SK-N-SH (cell line): ENCODE results near the gene SERPINB2. TPM values are rescaled to one million over a fixed set of nuclear protein-coding genes. Genes with fewer than 3 reads are reported as not detected.

Experiments
- CTCF ChIA-PET: fragments of 300-600, 350-600 bp; formaldehyde crosslinking; extraction: SDS; loops from one replicate; lab custom pipeline; 2021; lab: Yijun Ruan, JAX
- POLR2A ChIA-PET: fragments of 350-600 bp; sonication (Branson Sonifier 250); formaldehyde crosslinking; extraction: SDS; loops from one replicate; lab custom pipeline; 2020; ENCODE audit warnings: antibody characterized with exemption, inconsistent platforms; lab: Yijun Ruan, JAX
- DNase-seq: peaks from one replicate; pipeline ENCODE4 v3.0.0; 2012
- H2AFZ ChIP-seq: fragments of 200-600 bp; sonication (generic); 2 replicates; pipeline ENCODE4 v1.8.1; 2016; ENCODE audit warnings: antibody characterized with exemption, mild to moderate bottlenecking, low read depth
- H3F3A ChIP-seq: fragments of 200-600 bp; sonication (generic); replicated peaks from 2 replicates; pipeline ENCODE3; 2016; ENCODE audit warnings: antibody characterized with exemption, mild to moderate bottlenecking; ENCODE audit not compliant: insufficient read depth
- H3K27ac ChIP-seq, 2 experiments: fragments of 200-500 bp in 1 of 2; fragments of 200-600 bp in 1 of 2; sonication (Bioruptor generic) in 1 of 2; sonication (generic), shearing (Covaris generic) in 1 of 2; 2 replicates each; pipeline versions ENCODE4 v1.5.1 to v1.6.1; 2014 to 2016; ENCODE audit warnings: low read depth in 2 of 2, inconsistent platforms in 1 of 2, low read length in 1 of 2, mild to moderate bottlenecking in 1 of 2, mixed read lengths in 1 of 2
- H3K27me3 ChIP-seq: fragments of 200-600 bp; sonication (generic), shearing (Covaris generic); 2 replicates; pipeline ENCODE4 v1.6.1; 2016; ENCODE audit warnings: mixed run types; ENCODE audit not compliant: insufficient read depth
- H3K36me3 ChIP-seq, 2 experiments: fragments of 200-500 bp in 1 of 2; fragments of 200-600 bp in 1 of 2; sonication (Bioruptor generic) in 1 of 2; sonication (generic) in 1 of 2; replicated peaks in 1 of 2; 2 replicates each; pipeline versions ENCODE3 to v1.5.1; 2014 to 2016; ENCODE audit warnings: low read length in 1 of 2, mild to moderate bottlenecking in 1 of 2; ENCODE audit not compliant: insufficient read depth in 2 of 2, control insufficient read depth in 1 of 2
- H3K4me1 ChIP-seq, 2 experiments: fragments of 200-500 bp in 1 of 2; fragments of 200-600 bp in 1 of 2; sonication (Bioruptor generic) in 1 of 2; sonication (generic), shearing (Covaris generic) in 1 of 2; 2 replicates each; pipeline versions ENCODE4 v1.5.1 to v1.6.1; 2014 to 2016; ENCODE audit warnings: low read depth in 1 of 2, low read length in 1 of 2, mixed run types in 1 of 2; ENCODE audit not compliant: insufficient read depth in 2 of 2, control insufficient read depth in 1 of 2
- H3K4me2 ChIP-seq: fragments of 200-600 bp; sonication (generic), shearing (Covaris generic); 2 replicates; pipeline ENCODE4 v1.6.1; 2017; ENCODE audit warnings: mixed run types
- H3K4me3 ChIP-seq, 2 experiments: fragments of 200-500 bp in 1 of 2; fragments of 200-600 bp in 1 of 2; sonication (Bioruptor generic) in 1 of 2; sonication (generic), shearing (Covaris generic) in 1 of 2; 2 replicates each; pipeline versions ENCODE4 v1.5.1 to v1.8.1; 2014 to 2016; ENCODE audit warnings: low read depth in 2 of 2, inconsistent platforms in 1 of 2, low read length in 1 of 2, mild to moderate bottlenecking in 1 of 2, mixed read lengths in 1 of 2, moderate library complexity in 1 of 2
- H3K79me2 ChIP-seq: fragments of 200-600 bp; sonication (generic); 2 replicates; pipeline ENCODE4 v1.8.1; 2017; ENCODE audit warnings: mild to moderate bottlenecking; ENCODE audit not compliant: insufficient read depth
- H3K9ac ChIP-seq: fragments of 200-600 bp; sonication (generic); 2 replicates; pipeline ENCODE4 v1.6.1; 2017; ENCODE audit warnings: mixed run types
- H3K9me2 ChIP-seq: fragments of 200-600 bp; sonication (generic); 2 replicates; pipeline ENCODE4 v1.6.1; 2017; ENCODE audit warnings: mixed run types
- H3K9me3 ChIP-seq: fragments of 200-600 bp; sonication (generic); 2 replicates; pipeline ENCODE4 v1.6.1; 2017; ENCODE audit warnings: mixed run types, mild to moderate bottlenecking, moderate library complexity
- H4K20me1 ChIP-seq: fragments of 200-600 bp; sonication (generic); 2 replicates; pipeline ENCODE4 v1.6.1; 2017; ENCODE audit warnings: mild to moderate bottlenecking, mixed run types; ENCODE audit not compliant: insufficient read depth
- CTCF ChIP-seq: fragments of 200-600 bp; sonication (generic); IDR thresholded peaks from 2 replicates; pipeline ENCODE4 v1.6.1; 2017; ENCODE audit warnings: antibody characterized with exemption, mild to moderate bottlenecking, moderate library complexity
- ELF1 ChIP-seq: IDR thresholded peaks from 2 replicates; pipeline ENCODE4 v1.4.0; 2012
- EZH2phosphoT487 ChIP-seq: fragments of 200-600 bp; sonication (generic); IDR thresholded peaks from 2 replicates; pipeline ENCODE4 v1.6.1; 2017; ENCODE audit warnings: low read depth, mixed run types, mild to moderate bottlenecking, antibody characterized with exemption, moderate library complexity, borderline replicate concordance
- FOXJ3 ChIP-seq: sonication (generic); formaldehyde crosslinking; IDR thresholded peaks from 2 replicates; pipeline ENCODE4 v1.5.1; 2020; ENCODE audit warnings: mild to moderate bottlenecking, missing genetic modification reagents
- FOXM1 ChIP-seq: IDR thresholded peaks from 2 replicates; pipeline ENCODE4 v1.4.0; 2012; ENCODE audit warnings: low read depth, mild to moderate bottlenecking
- GABPA ChIP-seq: IDR thresholded peaks from 2 replicates; pipeline ENCODE4 v1.4.0; 2012; ENCODE audit warnings: low read depth, mild to moderate bottlenecking
- GATA2 ChIP-seq: sonication (generic); formaldehyde crosslinking; IDR thresholded peaks from 2 replicates; pipeline ENCODE4 v1.5.0; 2020; ENCODE audit warnings: mild to moderate bottlenecking, missing genetic modification reagents
- JUND ChIP-seq: IDR thresholded peaks from 2 replicates; pipeline ENCODE4 v1.4.0; 2012
- MEF2A ChIP-seq: IDR thresholded peaks from 2 replicates; pipeline ENCODE4 v1.4.0; 2012; ENCODE audit warnings: low read depth, borderline replicate concordance
- NFIC ChIP-seq: IDR thresholded peaks from 2 replicates; pipeline ENCODE4 v1.4.0; 2012; ENCODE audit warnings: borderline replicate concordance
- NRF1 ChIP-seq: IDR thresholded peaks from 2 replicates; pipeline ENCODE4 v1.6.1; 2012; ENCODE audit warnings: low read depth, mild to moderate bottlenecking, low read length
- RCOR1 ChIP-seq: fragments of 150-350 bp; IDR thresholded peaks from 2 replicates; pipeline ENCODE4 v1.6.1; 2017; ENCODE audit warnings: antibody characterized with exemption, low read length
- RFX5 ChIP-seq: IDR thresholded peaks from 2 replicates; pipeline ENCODE4 v1.6.1; 2012; ENCODE audit warnings: mild to moderate bottlenecking, improper control_type of control experiment, low read length
- SIN3A ChIP-seq: IDR thresholded peaks from 2 replicates; pipeline ENCODE4 v1.6.1; 2012; ENCODE audit warnings: low read depth, mild to moderate bottlenecking, low read length, moderate library complexity, borderline replicate concordance
- SMC3 ChIP-seq: IDR thresholded peaks from 2 replicates; pipeline ENCODE4 v1.6.1; 2012; ENCODE audit warnings: low read depth, low read length, improper control_type of control experiment
- TEAD4 ChIP-seq: IDR thresholded peaks from 2 replicates; pipeline ENCODE4 v1.4.0; 2012; ENCODE audit warnings: mild to moderate bottlenecking, borderline replicate concordance; ENCODE audit not compliant: insufficient read depth
- USF2 ChIP-seq: fragments of 150-350 bp; IDR thresholded peaks from 2 replicates; pipeline ENCODE4 v1.6.1; 2017; ENCODE audit warnings: antibody characterized with exemption, low read length, low read depth, borderline replicate concordance
- YY1 ChIP-seq: IDR thresholded peaks from 2 replicates; pipeline ENCODE4 v1.4.0; 2012; ENCODE audit warnings: low read depth, mild to moderate bottlenecking
- ZBTB33 ChIP-seq: IDR thresholded peaks from 2 replicates; pipeline ENCODE4 v1.4.0; 2012; ENCODE audit warnings: low read depth, borderline replicate concordance
- WGBS: methylation state at CpG from one replicate; pipeline ENCODE4 v1.1.6; 2017; ENCODE audit warnings: low lambda C conversion rate; 5-methylcytosine and 5-hydroxymethylcytosine counted together
- polyA plus RNA-seq, 3 experiments: library from polyadenylated mRNA; depleted of rRNA; stranded (reverse); fragments of >200 nt; gene quantifications; 2 replicates each; pipeline ENCODE4 v1.2.3, GENCODE V29; 2012
- TF ChIP-seq, protein P1 (sequence below): IDR thresholded peaks from 2 replicates; pipeline ENCODE4 v1.4.0; 2012; ENCODE audit warnings: low read depth

SERPINB2 gene
- polyA plus RNA-seq, 1 of the 3 experiments (the other 2 are of a cell fraction) = 5.9 TPM

GRCh38 chr18:63903851-63904570 lies 16.5 kb downstream of the SERPINB2 start:
- Histone ChIP-seq H3K4me3 (no peak overlapping the region), H3K4me2 (no peak overlapping the region), H3K9me3 (no peaks in the 10 kb centered on the region), H3K36me3 (peaks cover 0 to 2% of the 10 kb centered on the region in 2 experiments), H3K9ac (no peak overlapping the region), H3K27ac (no peak overlapping the region), H3K79me2 (no peaks in the 10 kb centered on the region), H3F3A (no peaks in the 10 kb centered on the region), H3K4me1 (no peaks in the 10 kb centered on the region), H3K27me3 (peaks cover 8% of the 10 kb centered on the region; the same call in 1 of the 2 replicates), H2AFZ (no peak overlapping the region), H4K20me1 (no peaks in the 10 kb centered on the region), H3K9me2 (no peaks in the 10 kb centered on the region)
- DNase-seq = no peak
- POLR2A ChIA-PET = no interaction called here
- TF ChIP-seq RCOR1 = no peak
- no peak for TF ChIP-seq FOXM1
- no peak for TF ChIP-seq FOXJ3 (CRISPR knock-in tag)
- TF ChIP-seq, protein P1, sequence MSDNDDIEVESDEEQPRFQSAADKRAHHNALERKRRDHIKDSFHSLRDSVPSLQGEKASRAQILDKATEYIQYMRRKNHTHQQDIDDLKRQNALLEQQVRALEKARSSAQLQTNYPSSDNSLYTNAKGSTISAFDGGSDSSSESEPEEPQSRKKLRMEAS = no peak
- TF ChIP-seq RFX5 = no peak
- no peak for TF ChIP-seq MEF2A
- no peak for TF ChIP-seq SMC3
- TF ChIP-seq CTCF = no peak
- TF ChIP-seq YY1 = no peak
- TF ChIP-seq EZH2phosphoT487 = no peak
- no peak for TF ChIP-seq ELF1
- TF ChIP-seq JUND = no peak
- TF ChIP-seq SIN3A = no peak
- no peak for TF ChIP-seq TEAD4
- no peak for TF ChIP-seq GATA2 (CRISPR knock-in tag)
- no peak for TF ChIP-seq NRF1
- no peak for TF ChIP-seq USF2
- no peak for TF ChIP-seq ZBTB33
- TF ChIP-seq NFIC = no peak
- no peak for TF ChIP-seq GABPA
- CTCF ChIA-PET = interaction anchor here (1.1 kb wide), 1 partner anchor 32 kb away, joined by 3 read pairs; no protein-coding TSS in a partner anchor
- 6% methylated on average over 1 of the region's 1 CpG for WGBS
